Keratinocyte (primary cell): Measurements from ENCODE around the gene ACBD6.

ENCODE experiments used
- EZH2 ChIP-seq: IDR thresholded peaks from one replicate; pipeline ENCODE4 v1.6.1; 2012; ENCODE audit warnings: inconsistent platforms, mild to moderate bottlenecking, low read length, moderate library complexity
- TF ChIP-seq, protein P1 (sequence below), 3 experiments: IDR thresholded peaks in 1 of 3; conservative IDR thresholded peaks in 1 of 3; optimal IDR thresholded peaks in 1 of 3; 2 replicates in 2 of 3; 3 replicates in 1 of 3; pipeline versions ENCODE3 to v1.5.1; 2011; ENCODE audit warnings: low read length in 3 of 3, mild to moderate bottlenecking in 3 of 3, moderate library complexity in 2 of 3, control low read depth in 1 of 3, inconsistent platforms in 1 of 3; ENCODE audit not compliant: insufficient read depth in 2 of 3; ENCODE audit errors: extremely low read depth in 1 of 3

GRCh38 chr1:180247580-180247979 lies 254.8 kb downstream of the ACBD6 start:
- TF ChIP-seq, protein P1, sequence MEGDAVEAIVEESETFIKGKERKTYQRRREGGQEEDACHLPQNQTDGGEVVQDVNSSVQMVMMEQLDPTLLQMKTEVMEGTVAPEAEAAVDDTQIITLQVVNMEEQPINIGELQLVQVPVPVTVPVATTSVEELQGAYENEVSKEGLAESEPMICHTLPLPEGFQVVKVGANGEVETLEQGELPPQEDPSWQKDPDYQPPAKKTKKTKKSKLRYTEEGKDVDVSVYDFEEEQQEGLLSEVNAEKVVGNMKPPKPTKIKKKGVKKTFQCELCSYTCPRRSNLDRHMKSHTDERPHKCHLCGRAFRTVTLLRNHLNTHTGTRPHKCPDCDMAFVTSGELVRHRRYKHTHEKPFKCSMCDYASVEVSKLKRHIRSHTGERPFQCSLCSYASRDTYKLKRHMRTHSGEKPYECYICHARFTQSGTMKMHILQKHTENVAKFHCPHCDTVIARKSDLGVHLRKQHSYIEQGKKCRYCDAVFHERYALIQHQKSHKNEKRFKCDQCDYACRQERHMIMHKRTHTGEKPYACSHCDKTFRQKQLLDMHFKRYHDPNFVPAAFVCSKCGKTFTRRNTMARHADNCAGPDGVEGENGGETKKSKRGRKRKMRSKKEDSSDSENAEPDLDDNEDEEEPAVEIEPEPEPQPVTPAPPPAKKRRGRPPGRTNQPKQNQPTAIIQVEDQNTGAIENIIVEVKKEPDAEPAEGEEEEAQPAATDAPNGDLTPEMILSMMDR (optimal IDR thresholded peaks at IDR 0.05 in 1 of 3, IDR thresholded peaks at IDR 0.05 in 1 of 3, conservative IDR thresholded peaks at IDR 0.05 in 1 of 3; ENCODE audit: extremely low read depth in 1 of 3, insufficient read depth in 2 of 3, low read length in 3 of 3): no peak
- no peak for TF ChIP-seq EZH2
